Gastrocnemius medialis (tissue), 4 donors: ENCODE measurements around the gene PXT1. TPM values are rescaled to one million over a fixed set of nuclear protein-coding genes. Genes with fewer than 3 reads are reported as not detected.

ENCODE experiments used
- ATAC-seq, 2 donors: fragments of 150-250 bp; one replicate each; pipeline ENCODE4 v1.9.1; 2016
- DNase-seq, 2 donors: peaks; one replicate each; pipeline ENCODE4 v3.0.0-alpha.2; 2019
- H3K27ac ChIP-seq, 4 donors: fragments of 200-600 bp; sonication (generic); 1 replicate in 1 of 4; 2 replicates in 3 of 4; pipeline ENCODE4 v1.5.1; 2016 to 2018; ENCODE audit warnings: mild to moderate bottlenecking in 2 of 4, moderate library complexity in 1 of 4
- H3K27me3 ChIP-seq, 3 donors: fragments of 200-600 bp; sonication (generic) in 2 of 3; 1 replicate in 1 of 3; 2 replicates in 2 of 3; pipeline versions ENCODE4 v1.5.1 to v1.6.0; 2016 to 2019; ENCODE audit warnings: mild to moderate bottlenecking in 1 of 3, moderate library complexity in 1 of 3
- H3K36me3 ChIP-seq, 2 donors: fragments of 200-600 bp; sonication (generic) in 1 of 2; one replicate each; pipeline ENCODE4 v1.5.1; 2017 to 2018
- H3K4me1 ChIP-seq, 2 donors: fragments of 200-600 bp; sonication (generic) in 1 of 2; one replicate each; pipeline ENCODE4 v1.5.1; 2016 to 2017; ENCODE audit warnings: mild to moderate bottlenecking in 2 of 2
- H3K4me3 ChIP-seq, 4 donors: fragments of 200-600 bp; sonication (generic) in 3 of 4; 1 replicate in 1 of 4; 2 replicates in 3 of 4; pipeline ENCODE4 v1.5.1; 2016 to 2019; ENCODE audit warnings: mild to moderate bottlenecking in 2 of 4
- H3K9me3 ChIP-seq, 3 donors: fragments of 200-600 bp; sonication (generic) in 2 of 3; 1 replicate in 1 of 3; 2 replicates in 2 of 3; pipeline ENCODE4 v1.5.1; 2016 to 2019
- POLR2A ChIP-seq, 2 donors: fragments of 450-650 bp; IDR thresholded peaks; one replicate each; pipeline ENCODE4 v1.6.1; 2017; ENCODE audit warnings: antibody characterized with exemption in 2 of 2, mild to moderate bottlenecking in 2 of 2, moderate library complexity in 2 of 2
- in situ Hi-C, 4 donors: fragments of 200-750 bp; cut with MboI; loops; one replicate each; pipeline versions ENCODE4 v1.15.0 to v1.8.0; 2017; ENCODE audit warnings: low sequenced_read_pairs in 4 of 4
- intact Hi-C: fragments of 100-400 bp; cut with DNase I; formaldehyde crosslinking; loops from one replicate; pipeline ENCODE4 v1.15.1; 2023; ENCODE audit warnings: low total_unique reads
- total RNA-seq, 4 donors: library from RNA; depleted of rRNA; stranded (reverse); fragments of >200 nt; gene quantifications; one replicate each; pipeline versions ENCODE4 v1.1.0 to v1.2.3, GENCODE V29; 2016
- TF ChIP-seq, protein P1 (sequence below), 5 experiments: fragments of 450-650 bp in 3 of 5; fragments of 200-600 bp in 2 of 5; sonication (generic) in 2 of 5; IDR thresholded peaks in 4 of 5; conservative IDR thresholded peaks in 1 of 5; 1 replicate in 4 of 5; 2 replicates in 1 of 5; pipeline ENCODE4 v1.5.1; 2016 to 2019; ENCODE audit warnings: antibody characterized with exemption in 5 of 5, mild to moderate bottlenecking in 3 of 5, moderate library complexity in 3 of 5

PXT1 gene
- total RNA-seq, 4 donors from 2014 or later, result not detected

DNA sequence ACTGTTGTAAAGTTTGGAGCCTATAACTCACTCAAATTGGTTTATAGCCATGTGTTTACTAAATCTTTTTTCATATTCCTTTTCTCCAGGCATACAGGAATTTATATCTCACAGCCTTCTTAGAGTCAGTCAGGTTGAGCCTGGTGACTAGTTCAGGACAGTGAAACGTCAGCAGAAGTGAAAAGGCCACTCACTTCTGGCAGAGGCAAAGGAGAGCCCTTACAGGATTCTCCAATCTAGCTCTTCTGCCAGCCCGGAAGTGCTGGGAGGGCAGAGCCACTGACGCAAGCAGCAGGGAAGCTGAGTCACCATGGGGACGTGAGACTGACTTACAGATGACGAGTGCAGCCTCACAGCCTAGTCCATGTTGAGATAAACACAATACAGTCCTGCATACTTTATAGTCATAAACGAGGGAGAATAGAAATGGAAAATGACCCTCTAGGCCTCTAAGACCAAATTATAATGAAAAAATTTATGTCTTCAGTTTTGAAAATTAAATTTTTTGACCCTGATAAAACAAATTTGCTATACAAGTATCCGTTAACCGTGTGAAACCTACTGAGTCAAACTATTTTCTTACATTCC, 1.3 kb downstream of the PXT1 start:
- DNase-seq, result peak; percentile 95 to 98
- Histone ChIP-seq H3K36me3 (no peaks in the 10 kb centered on the region), H3K27ac (peak overlapping the region; percentile 97 to 99 (median 98)), H3K4me3 (no peak overlapping the region), H3K4me1 (peaks cover 35 to 37% of the 10 kb centered on the region in 2 donors), H3K27me3 (no peaks in the 10 kb centered on the region), H3K9me3 (no peaks in the 10 kb centered on the region)
- intact Hi-C loops, result loop anchor here (2.0 to 10.0 kb wide), 3 partner anchors 153 to 546 kb away; partner anchors contain the start of genes MTCH1 and SRSF3
- TF ChIP-seq, protein P1, sequence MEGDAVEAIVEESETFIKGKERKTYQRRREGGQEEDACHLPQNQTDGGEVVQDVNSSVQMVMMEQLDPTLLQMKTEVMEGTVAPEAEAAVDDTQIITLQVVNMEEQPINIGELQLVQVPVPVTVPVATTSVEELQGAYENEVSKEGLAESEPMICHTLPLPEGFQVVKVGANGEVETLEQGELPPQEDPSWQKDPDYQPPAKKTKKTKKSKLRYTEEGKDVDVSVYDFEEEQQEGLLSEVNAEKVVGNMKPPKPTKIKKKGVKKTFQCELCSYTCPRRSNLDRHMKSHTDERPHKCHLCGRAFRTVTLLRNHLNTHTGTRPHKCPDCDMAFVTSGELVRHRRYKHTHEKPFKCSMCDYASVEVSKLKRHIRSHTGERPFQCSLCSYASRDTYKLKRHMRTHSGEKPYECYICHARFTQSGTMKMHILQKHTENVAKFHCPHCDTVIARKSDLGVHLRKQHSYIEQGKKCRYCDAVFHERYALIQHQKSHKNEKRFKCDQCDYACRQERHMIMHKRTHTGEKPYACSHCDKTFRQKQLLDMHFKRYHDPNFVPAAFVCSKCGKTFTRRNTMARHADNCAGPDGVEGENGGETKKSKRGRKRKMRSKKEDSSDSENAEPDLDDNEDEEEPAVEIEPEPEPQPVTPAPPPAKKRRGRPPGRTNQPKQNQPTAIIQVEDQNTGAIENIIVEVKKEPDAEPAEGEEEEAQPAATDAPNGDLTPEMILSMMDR (IDR thresholded peaks at IDR 0.05 in 4 of 5, conservative IDR thresholded peaks at IDR 0.05 in 1 of 5), result no peak
- peak; percentile 51 to 77 for TF ChIP-seq POLR2A (IDR thresholded peaks at IDR 0.05)
- in situ Hi-C loops, result loop anchor here in 2 of 4 donors (25.0 kb wide), 2 partner anchors 146 to 246 kb away; partner anchors contain the start of genes CDKN1A (in 1 of the 2), RAB44 (in 1 of the 2) and SRSF3 (in 1 of the 2)
- ATAC-seq, result peak; percentile 90 to 94

DNA sequence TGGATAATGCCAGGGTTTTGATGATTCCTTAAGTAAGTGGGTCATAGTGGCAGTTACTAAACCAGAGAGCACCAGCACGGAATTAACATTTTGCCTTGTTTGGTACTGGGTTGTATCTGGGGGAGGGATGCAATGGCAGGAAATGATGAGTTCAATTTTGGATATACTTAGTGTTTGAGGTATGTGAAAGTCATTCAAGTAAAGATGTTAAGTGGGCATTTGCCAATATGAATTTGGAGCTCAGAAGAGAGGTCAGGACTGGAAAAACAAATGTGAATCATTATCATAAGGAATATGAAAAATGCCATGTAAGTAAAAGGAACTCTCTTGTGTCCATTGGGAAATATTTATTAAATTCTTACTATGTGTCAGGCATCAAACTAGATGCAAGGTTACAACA, 6.2 kb downstream of the PXT1 start:
- intact Hi-C loops, result no loop called here

DNA sequence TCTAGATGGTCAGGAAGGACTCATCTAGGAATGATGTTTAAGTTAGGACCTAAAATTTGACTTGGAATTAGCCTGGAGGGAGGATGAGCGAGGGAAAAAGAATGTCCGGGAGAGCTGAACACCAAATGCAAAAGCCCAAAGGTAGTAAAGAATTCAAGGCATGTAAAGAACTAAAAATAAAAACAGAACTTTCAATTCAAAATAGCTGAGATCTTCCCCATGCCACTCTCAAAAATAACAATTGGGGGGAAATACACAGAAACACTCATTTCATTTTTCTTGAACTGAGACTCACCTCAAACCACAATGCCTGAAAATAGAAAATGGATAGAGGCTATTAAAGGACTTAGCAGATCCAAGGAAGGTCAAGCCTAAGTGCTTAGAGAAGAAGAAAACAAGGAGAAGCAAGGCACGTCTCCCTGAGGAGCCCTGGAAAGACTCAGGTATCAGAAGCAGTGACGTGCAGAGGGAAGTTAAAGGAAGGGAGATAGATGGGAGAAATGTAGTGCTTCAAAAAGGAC, 10.4 kb downstream of the PXT1 start:
- DNase-seq, result no peak
- no peak for ATAC-seq
- Histone ChIP-seq H3K4me1 (no peaks in the 10 kb centered on the region), H3K4me3 (no peak overlapping the region), H3K36me3 (no peaks in the 10 kb centered on the region), H3K27ac (no peak overlapping the region), H3K9me3 (no peaks in the 10 kb centered on the region), H3K27me3 (no peaks in the 10 kb centered on the region)
- TF ChIP-seq POLR2A (IDR thresholded peaks at IDR 0.05), result no peak
- TF ChIP-seq, protein P1 (IDR thresholded peaks at IDR 0.05 in 4 of 5, conservative IDR thresholded peaks at IDR 0.05 in 1 of 5), result no peak
- in situ Hi-C loops, result loop anchor here in 2 of 4 donors (25.0 kb wide), 2 partner anchors 155 to 255 kb away; partner anchors contain the start of genes CDKN1A (in 1 of the 2), RAB44 (in 1 of the 2) and SRSF3 (in 1 of the 2)
- intact Hi-C loops, result no loop called here

More for the DNA sequence above, 6.2 kb downstream of the PXT1 start:
- H3K9me3 ChIP-seq, result no peaks in the 10 kb centered on the region
- no peaks in the 10 kb centered on the region for H3K36me3 ChIP-seq
- no peak overlapping the region for H3K4me3 ChIP-seq
- peaks cover 6 to 7% of the 10 kb centered on the region in 2 donors for H3K4me1 ChIP-seq
- in situ Hi-C loops, result loop anchor here in 2 of 4 donors (25.0 kb wide), 2 partner anchors 151 to 251 kb away; partner anchors contain the start of genes CDKN1A (in 1 of the 2), RAB44 (in 1 of the 2) and SRSF3 (in 1 of the 2)
- H3K27ac ChIP-seq, result no peak overlapping the region
- no peak for TF ChIP-seq POLR2A (IDR thresholded peaks at IDR 0.05)
- TF ChIP-seq, protein P1 (IDR thresholded peaks at IDR 0.05 in 4 of 5, conservative IDR thresholded peaks at IDR 0.05 in 1 of 5), result no peak
- ATAC-seq (no peak), DNase-seq (no peak)
- no peaks in the 10 kb centered on the region for H3K27me3 ChIP-seq

DNA sequence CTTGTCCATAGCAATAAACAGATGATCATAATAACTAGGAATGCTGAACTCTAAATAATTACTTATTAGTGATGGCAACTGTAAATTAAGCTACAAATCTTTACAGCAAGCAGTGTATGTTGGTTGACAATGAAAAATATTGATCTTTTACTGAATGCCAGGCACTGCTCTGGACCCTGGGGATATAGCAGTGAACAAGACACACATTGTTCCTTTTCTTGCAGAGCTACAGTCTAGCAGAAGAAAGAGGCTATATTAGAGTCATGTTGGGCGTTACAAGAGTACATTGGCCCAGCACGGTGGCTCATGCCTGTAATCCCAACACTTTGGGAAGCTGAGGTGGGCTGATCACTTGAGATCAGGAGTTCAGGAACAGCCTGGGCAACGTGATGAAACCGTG, 11.5 kb downstream of the PXT1 start:
- DNase-seq (no peak), ATAC-seq (no peak)
- Histone ChIP-seq H3K4me1 (no peaks in the 10 kb centered on the region), H3K4me3 (no peak overlapping the region), H3K27me3 (no peaks in the 10 kb centered on the region), H3K27ac (no peak overlapping the region), H3K36me3 (no peaks in the 10 kb centered on the region), H3K9me3 (no peaks in the 10 kb centered on the region)
- no peak for TF ChIP-seq POLR2A (IDR thresholded peaks at IDR 0.05)
- TF ChIP-seq, protein P1 (IDR thresholded peaks at IDR 0.05 in 4 of 5, conservative IDR thresholded peaks at IDR 0.05 in 1 of 5), result no peak
- in situ Hi-C loops, result loop anchor here in 2 of 4 donors (25.0 kb wide), 2 partner anchors 156 to 256 kb away; partner anchors contain the start of genes CDKN1A (in 1 of the 2), RAB44 (in 1 of the 2) and SRSF3 (in 1 of the 2)
- intact Hi-C loops, result no loop called here
